Right lobe of liver (tissue), 6 donors: Measurements from ENCODE around the gene AHCYL2. TPM values are rescaled to one million over a fixed set of nuclear protein-coding genes. Genes with fewer than 3 reads are reported as not detected.

Source experiments
- ATAC-seq, 4 donors: fragments of 200-7000 bp; cut with Tn5 transposase; one replicate each; pipeline ENCODE4 v1.9.1; 2020; ENCODE audit warnings: mild to moderate bottlenecking in 4 of 4, moderate library complexity in 4 of 4
- DNase-seq, 3 donors: peaks; one replicate each; pipeline ENCODE4 v3.0.0-alpha.2; 2020
- H3K27ac ChIP-seq, 3 donors: fragments of 200-600 bp; one replicate each; pipeline ENCODE4 v1.8.0; 2022
- H3K27me3 ChIP-seq, 2 donors: fragments of 200-600 bp; one replicate each; pipeline ENCODE4 v1.8.0; 2022
- H3K36me3 ChIP-seq, 4 donors: fragments of 200-600 bp; sonication (generic) in 1 of 4; one replicate each; pipeline versions ENCODE4 v1.5.1 to v1.8.0; 2017 to 2022; ENCODE audit warnings: control low read depth in 1 of 4
- H3K4me1 ChIP-seq, 4 donors: fragments of 200-600 bp; sonication (generic) in 1 of 4; one replicate each; pipeline versions ENCODE4 v1.5.1 to v1.8.0; 2017 to 2022; ENCODE audit warnings: control low read depth in 1 of 4
- H3K4me3 ChIP-seq, 3 donors: fragments of 200-600 bp; one replicate each; pipeline ENCODE4 v1.8.0; 2022
- H3K9me3 ChIP-seq, 4 donors: fragments of 200-600 bp; sonication (generic) in 1 of 4; one replicate each; pipeline versions ENCODE4 v1.5.1 to v1.8.0; 2017 to 2022; ENCODE audit warnings: control low read depth in 1 of 4
- CTCF ChIP-seq, 4 donors: fragments of 200-600 bp in 3 of 4; fragments of 450-650 bp in 1 of 4; IDR thresholded peaks; one replicate each; pipeline versions ENCODE4 v1.5.1 to v1.8.0; 2016 to 2022; ENCODE audit warnings: antibody characterized with exemption in 4 of 4, mild to moderate bottlenecking in 2 of 4
- POLR2A ChIP-seq: fragments of 450-650 bp; IDR thresholded peaks from one replicate; pipeline ENCODE4 v1.6.1; 2017; ENCODE audit warnings: antibody characterized with exemption, mild to moderate bottlenecking
- WGBS: methylation state at CpG from one replicate; pipeline ENCODE4 v1.1.6; 2018; ENCODE audit warnings: low coverage, low lambda C conversion rate; ENCODE audit not compliant: insufficient coverage; ENCODE audit errors: missing lambda C conversion rate; 5-methylcytosine and 5-hydroxymethylcytosine counted together
- intact Hi-C, 2 donors: fragments of 100-400 bp; cut with DNase I; formaldehyde crosslinking; loops; one replicate each; pipeline versions ENCODE4 v1.11.2 to v1.14.1; 2022
- total RNA-seq, 6 experiments: library from RNA; depleted of rRNA in 2 of 6; stranded (reverse); fragments of >200 nt in 2 of 6; fragmentation: NEBNext Ultra II Directional in 3 of 6; extraction: Animal tissue kit (Norgen Biotek cat#: 25700) in 3 of 6; gene quantifications; one replicate each; pipeline versions ENCODE4 v1.1.0 to v1.2.4, GENCODE V29; 2016 to 2023
- donor health status: DM: no; HTN: yes; CAD: no.
- donor health status: DM: no; HTN: no; CAD: no.
- donor health status: DM: no; HTN: no; CAD: no.
- donor health status: DM: no; HTN: yes; CAD: no.
- donor health status: DM: no; HTN: yes; CAD: no.

The AHCYL2 gene
- total RNA-seq, 6 experiments from 2014 or later, result 6.1 to 9.3 (median 8.0) TPM

GRCh38 chr7:129376778-129377700, 152.2 kb downstream of the AHCYL2 start:
- H3K27me3 ChIP-seq, result no peaks in the 10 kb centered on the region
- no peak overlapping the region for H3K27ac ChIP-seq
- no peaks in the 10 kb centered on the region for H3K9me3 ChIP-seq
- 75% methylated on average over 6 of the region's 6 CpGs for WGBS
- H3K4me3 ChIP-seq, result no peak overlapping the region
- TF ChIP-seq POLR2A (no peak), CTCF (IDR thresholded peaks at IDR 0.05) (peak in 1 of 4 donors; percentile 4)
- intact Hi-C loops, result no loop called here
- ATAC-seq, result peak in 1 of 4 donors; percentile 51
- no peaks in the 10 kb centered on the region for H3K36me3 ChIP-seq
- no peak for DNase-seq
- peaks cover 0 to 12% (median 0%) of the 10 kb centered on the region in 4 donors for H3K4me1 ChIP-seq

GRCh38 chr7:129381710-129382484, 157.1 kb downstream of the AHCYL2 start:
- Histone ChIP-seq H3K27ac (no peak overlapping the region), H3K27me3 (no peaks in the 10 kb centered on the region), H3K9me3 (no peaks in the 10 kb centered on the region), H3K4me1 (peaks cover 0 to 12% (median 0%) of the 10 kb centered on the region in 4 donors), H3K36me3 (no peaks in the 10 kb centered on the region), H3K4me3 (no peak overlapping the region)
- TF ChIP-seq POLR2A, result no peak
- TF ChIP-seq CTCF (IDR thresholded peaks at IDR 0.05), result no peak
- intact Hi-C loops, result no loop called here
- 94% methylated on average over 8 of the region's 9 CpGs for WGBS
- no peak for ATAC-seq
- no peak for DNase-seq

- no peak for DNase-seq
- peak; percentile 60 to 78 (median 68) for ATAC-seq
- no peaks in the 10 kb centered on the region for H3K36me3 ChIP-seq
- no peak overlapping the region for H3K27ac ChIP-seq
- intact Hi-C loops, result no loop called here
- H3K9me3 ChIP-seq, result no peaks in the 10 kb centered on the region
- no peak overlapping the region for H3K4me3 ChIP-seq
- peaks cover 0 to 25% (median 0%) of the 10 kb centered on the region in 4 donors for H3K4me1 ChIP-seq
- 17% methylated on average over 3 of the region's 3 CpGs for WGBS
- H3K27me3 ChIP-seq, result no peaks in the 10 kb centered on the region
- no peak for TF ChIP-seq POLR2A
These were observed 158.8 kb downstream of the AHCYL2 start for GRCh38 chr7:129383542-129384132.

GRCh38 chr7:129385116-129385515, 160.3 kb downstream of the AHCYL2 start:
- DNase-seq, result no peak
- TF ChIP-seq CTCF (IDR thresholded peaks at IDR 0.05) (no peak), POLR2A (no peak)
- intact Hi-C loops, result no loop called here
- Histone ChIP-seq H3K4me3 (no peak overlapping the region), H3K36me3 (peaks cover 0 to 8% (median 0%) of the 10 kb centered on the region in 4 donors), H3K27ac (no peak overlapping the region), H3K9me3 (no peaks in the 10 kb centered on the region), H3K27me3 (no peaks in the 10 kb centered on the region), H3K4me1 (peaks cover 0 to 25% (median 0%) of the 10 kb centered on the region in 4 donors)
- WGBS, result 60% methylated on average over 1 of the region's 1 CpG
- no peak for ATAC-seq
